ENCODE results near the gene TAF5.
A peak's percentile ranks its signal among the peaks of the same experiment; 100 is the strongest.
"Not testable (repeated sequence)": the region's sequence is repeated elsewhere in the genome, so short reads cannot be mapped to it uniquely, and the experiment has no call there.

Gene TAF5

DNA sequence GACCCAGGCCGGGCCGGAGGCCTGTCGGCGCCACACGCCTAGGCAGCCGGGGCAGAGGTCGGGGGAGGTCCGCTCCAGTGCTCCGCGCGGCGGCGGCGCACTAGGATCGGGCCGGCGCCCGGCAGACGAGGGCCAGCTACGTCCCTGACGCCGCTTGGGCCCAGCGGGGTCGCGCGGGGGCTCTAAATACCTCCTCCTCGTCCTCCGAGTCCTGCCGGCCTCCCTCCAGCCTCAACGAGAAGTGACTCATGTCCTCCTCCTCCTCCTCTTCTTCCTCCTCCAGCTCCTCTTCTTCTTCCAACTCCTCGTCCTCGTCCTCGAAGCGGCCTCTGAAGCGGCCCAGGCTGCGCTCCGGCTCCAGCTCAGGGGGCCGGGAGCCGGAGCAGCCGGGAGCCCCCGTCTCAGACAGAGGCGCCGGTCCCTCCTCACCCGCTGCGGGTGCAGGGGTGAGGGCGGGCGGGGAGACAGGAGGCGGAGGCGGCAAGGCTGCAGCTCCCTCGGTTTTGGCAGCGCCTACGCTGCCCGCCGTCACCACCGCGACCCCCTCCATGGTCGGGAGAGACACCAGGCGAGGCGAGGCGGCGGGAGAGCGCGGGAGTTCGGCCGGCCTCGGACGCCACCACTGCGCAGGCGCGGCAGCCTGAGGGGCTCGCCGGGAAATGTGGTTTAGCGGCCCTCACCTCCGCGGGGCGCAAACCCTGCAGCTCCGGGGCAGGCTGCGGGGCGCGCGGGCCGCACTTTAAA lies 17.1 kb upstream of the TAF5 start, which contains the start of gene PCGF6:
Gene PCGF6 (minus strand): TSS at position 624 of the 744 bp plus-strand sequence. CDS start 74 bp downstream, at position 550.
- DNase-seq (ENCODE audit: low read depth): peak; percentile 78
- TF ChIP-seq CTCF (conservative IDR thresholded peaks at IDR 0.05; ENCODE audit: low read depth, low read length): no peak
- H3K4me3 ChIP-seq (ENCODE audit: low read depth, low read length): peak within 1 kb of the TSS; percentile 74

- DNase-seq (ENCODE audit: low read depth): peak; percentile 17
- TF ChIP-seq CTCF (conservative IDR thresholded peaks at IDR 0.05; ENCODE audit: low read depth, low read length): no peak
- no peak overlapping the region for H3K4me3 ChIP-seq (ENCODE audit: low read depth, low read length)
Measured at GRCh38 chr10:103353281-103353680, 14.5 kb upstream of the TAF5 start.

GRCh38 chr10:103354567-103354966 lies 13.2 kb upstream of the TAF5 start:
- H3K4me3 ChIP-seq (ENCODE audit: low read depth, low read length); DNase-seq (ENCODE audit: low read depth): not testable (repeated sequence)

DNA sequence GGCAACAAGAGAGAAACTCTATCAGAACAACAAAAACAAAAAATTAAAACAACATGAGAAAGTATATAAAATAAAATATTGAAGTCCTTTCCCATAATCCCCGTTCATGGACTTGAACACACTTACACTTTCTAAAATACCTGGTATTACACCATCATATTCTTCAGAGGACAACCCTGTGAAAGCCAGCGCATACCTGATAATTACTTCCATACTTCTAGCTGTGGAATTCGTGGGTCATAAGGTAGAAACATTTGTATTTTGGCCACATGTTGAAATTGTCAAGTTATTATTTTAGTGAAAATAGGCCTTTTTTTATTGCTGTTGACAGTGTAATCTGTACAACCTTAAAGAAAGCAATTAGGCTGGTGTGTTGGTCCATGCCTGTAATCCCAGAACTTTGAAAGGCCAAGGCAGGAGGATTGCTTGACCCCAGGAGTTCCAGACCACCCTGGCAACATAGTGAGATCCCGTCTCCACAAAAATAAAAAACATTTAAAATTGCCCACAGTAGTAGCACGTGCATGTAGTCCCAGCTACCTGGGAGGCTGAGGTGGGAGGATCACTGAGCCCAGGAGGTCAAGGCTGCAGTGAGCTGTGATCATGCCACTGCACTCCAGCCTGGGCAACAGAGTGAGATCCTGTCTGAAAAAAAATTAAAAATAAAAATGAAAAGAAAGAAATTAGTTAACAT lies 11.7 kb upstream of the TAF5 start:
- DNase-seq (ENCODE audit: low read depth): no peak
- no peak for TF ChIP-seq CTCF (conservative IDR thresholded peaks at IDR 0.05; ENCODE audit: low read depth, low read length)
- no peak overlapping the region for H3K4me3 ChIP-seq (ENCODE audit: low read depth, low read length)

- DNase-seq (ENCODE audit: low read depth); H3K4me3 ChIP-seq (ENCODE audit: low read depth, low read length): not testable (repeated sequence)
Measured at GRCh38 chr10:103359493-103359892, 8.3 kb upstream of the TAF5 start.

- not testable (repeated sequence) for DNase-seq (ENCODE audit: low read depth); H3K4me3 ChIP-seq (ENCODE audit: low read depth, low read length)
Measured at GRCh38 chr10:103360791-103361190, 7.0 kb upstream of the TAF5 start.

DNA sequence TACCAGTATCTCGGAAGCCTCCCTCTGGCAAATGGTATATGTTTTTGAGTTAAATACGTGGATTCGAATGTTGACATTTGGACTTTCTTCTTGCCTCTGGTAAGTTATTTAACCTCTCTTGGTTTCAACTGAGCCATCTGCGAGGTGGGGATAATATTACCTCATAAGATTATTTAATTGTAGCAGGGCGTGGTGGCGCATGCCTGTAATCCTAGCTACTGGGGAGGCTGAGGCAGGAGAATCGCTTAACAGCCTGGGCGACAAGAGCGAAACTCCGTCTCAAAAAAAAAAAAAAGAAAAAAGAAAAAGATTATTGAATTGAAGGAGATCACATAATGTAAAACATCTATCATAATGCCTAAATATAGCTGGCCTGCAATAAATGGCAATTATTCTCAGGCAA lies 396 bp upstream of the TAF5 start:
- no peak for DNase-seq (ENCODE audit: low read depth)
- H3K4me3 ChIP-seq (ENCODE audit: low read depth, low read length): peak overlapping the region; percentile 94
- no peak for TF ChIP-seq CTCF (conservative IDR thresholded peaks at IDR 0.05; ENCODE audit: low read depth, low read length)

GRCh38 chr10:103373544-103373943 lies 5.8 kb downstream of the TAF5 start:
- DNase-seq (ENCODE audit: low read depth): no peak
- no peak for TF ChIP-seq CTCF (conservative IDR thresholded peaks at IDR 0.05; ENCODE audit: low read depth, low read length)
- no peak overlapping the region for H3K4me3 ChIP-seq (ENCODE audit: low read depth, low read length)
